ENCODE data around the gene STK17A. TPM values are rescaled to one million over a fixed set of nuclear protein-coding genes. Genes with fewer than 3 reads are reported as not detected.

STK17A gene
- total RNA-seq, 1 donor from 2014 or later = 44.8 TPM

GRCh38 chr7:43631559-43631958 lies 48.7 kb downstream of the STK17A start:
- Mint-ChIP-seq H3K9me3 (no peaks in the 10 kb centered on the region), H3K4me3 (peak overlapping the region; percentile 50), H3K4me1 (ENCODE audit: low read depth) (peaks cover 78% of the 10 kb centered on the region), H3K36me3 (ENCODE audit: low read depth) (peaks cover 63% of the 10 kb centered on the region), H3K27me3 (ENCODE audit: insufficient read depth) (no peaks in the 10 kb centered on the region), H3K27ac (peak overlapping the region; percentile 81)
- intact Hi-C loops (cut with micrococcal nuclease) = loop anchor here (2.0 kb wide), 2 partner anchors 17 to 19 kb away; no protein-coding TSS in a partner anchor
- no peak for DNase-seq (ENCODE audit: low spot score)

GRCh38 chr7:43632746-43633145 lies 49.8 kb downstream of the STK17A start:
- no peak for DNase-seq (ENCODE audit: low spot score)
- H3K4me1 Mint-ChIP-seq (ENCODE audit: low read depth) = peaks cover 81% of the 10 kb centered on the region
- no peaks in the 10 kb centered on the region for H3K9me3 Mint-ChIP-seq
- H3K27me3 Mint-ChIP-seq (ENCODE audit: insufficient read depth) = no peaks in the 10 kb centered on the region
- H3K36me3 Mint-ChIP-seq (ENCODE audit: low read depth) = peaks cover 67% of the 10 kb centered on the region
- intact Hi-C loops (cut with micrococcal nuclease) = no loop called here
- H3K27ac Mint-ChIP-seq = peak overlapping the region; percentile 79
- H3K4me3 Mint-ChIP-seq = no peak overlapping the region

- Mint-ChIP-seq H3K4me1 (ENCODE audit: low read depth) (peaks cover 78% of the 10 kb centered on the region), H3K4me3 (no peak overlapping the region), H3K9me3 (no peaks in the 10 kb centered on the region), H3K36me3 (ENCODE audit: low read depth) (peaks cover 69% of the 10 kb centered on the region), H3K27me3 (ENCODE audit: insufficient read depth) (no peaks in the 10 kb centered on the region), H3K27ac (peak overlapping the region; percentile 32)
- no peak for DNase-seq (ENCODE audit: low spot score)
- intact Hi-C loops (cut with micrococcal nuclease) = no loop called here
Observed at GRCh38 chr7:43634384-43634783, 51.5 kb downstream of the STK17A start.

GRCh38 chr7:43636093-43636492 lies 53.2 kb downstream of the STK17A start:
- Mint-ChIP-seq H3K36me3 (ENCODE audit: low read depth) (peaks cover 79% of the 10 kb centered on the region), H3K4me3 (no peak overlapping the region), H3K27me3 (ENCODE audit: insufficient read depth) (no peaks in the 10 kb centered on the region), H3K27ac (peak overlapping the region; percentile 14), H3K4me1 (ENCODE audit: low read depth) (peaks cover 78% of the 10 kb centered on the region), H3K9me3 (no peaks in the 10 kb centered on the region)
- intact Hi-C loops (cut with micrococcal nuclease) = no loop called here
- no peak for DNase-seq (ENCODE audit: low spot score)

GRCh38 chr7:43637114-43637806 lies 54.4 kb downstream of the STK17A start:
- Mint-ChIP-seq H3K4me3 (peak overlapping the region; percentile 17), H3K27me3 (ENCODE audit: insufficient read depth) (no peaks in the 10 kb centered on the region), H3K27ac (peak overlapping the region; percentile 87), H3K4me1 (ENCODE audit: low read depth) (peaks cover 69% of the 10 kb centered on the region), H3K9me3 (no peaks in the 10 kb centered on the region), H3K36me3 (ENCODE audit: low read depth) (peaks cover 73% of the 10 kb centered on the region)
- no peak for DNase-seq (ENCODE audit: low spot score)
- intact Hi-C loops (cut with micrococcal nuclease) = loop anchor here (1.0 kb wide), 1 partner anchor 10 kb away; no protein-coding TSS in a partner anchor

GRCh38 chr7:43639858-43640491 lies 57.1 kb downstream of the STK17A start:
- Mint-ChIP-seq H3K27ac (peak overlapping the region; percentile 11), H3K4me3 (no peak overlapping the region), H3K36me3 (ENCODE audit: low read depth) (peaks cover 76% of the 10 kb centered on the region), H3K9me3 (peaks cover 5% of the 10 kb centered on the region), H3K4me1 (ENCODE audit: low read depth) (peaks cover 72% of the 10 kb centered on the region), H3K27me3 (ENCODE audit: insufficient read depth) (no peaks in the 10 kb centered on the region)
- intact Hi-C loops (cut with micrococcal nuclease) = no loop called here
- no peak for DNase-seq (ENCODE audit: low spot score)

GRCh38 chr7:43640679-43641078 lies 57.8 kb downstream of the STK17A start:
- no peak overlapping the region for H3K27ac Mint-ChIP-seq
- H3K27me3 Mint-ChIP-seq (ENCODE audit: insufficient read depth) = no peaks in the 10 kb centered on the region
- H3K36me3 Mint-ChIP-seq (ENCODE audit: low read depth) = peaks cover 76% of the 10 kb centered on the region
- intact Hi-C loops (cut with micrococcal nuclease) = no loop called here
- peaks cover 5% of the 10 kb centered on the region for H3K9me3 Mint-ChIP-seq
- no peak for DNase-seq (ENCODE audit: low spot score)
- H3K4me3 Mint-ChIP-seq = no peak overlapping the region
- peaks cover 73% of the 10 kb centered on the region for H3K4me1 Mint-ChIP-seq (ENCODE audit: low read depth)

- intact Hi-C loops (cut with micrococcal nuclease) = no loop called here
- H3K4me3 Mint-ChIP-seq = no peak overlapping the region
- no peaks in the 10 kb centered on the region for H3K27me3 Mint-ChIP-seq (ENCODE audit: insufficient read depth)
- peaks cover 5% of the 10 kb centered on the region for H3K9me3 Mint-ChIP-seq
- H3K27ac Mint-ChIP-seq = peak overlapping the region; percentile 82
- peaks cover 73% of the 10 kb centered on the region for H3K36me3 Mint-ChIP-seq (ENCODE audit: low read depth)
- DNase-seq (ENCODE audit: low spot score) = no peak
- H3K4me1 Mint-ChIP-seq (ENCODE audit: low read depth) = peaks cover 73% of the 10 kb centered on the region
Observed at GRCh38 chr7:43642897-43643630, 60.2 kb downstream of the STK17A start.

- peaks cover 65% of the 10 kb centered on the region for H3K36me3 Mint-ChIP-seq (ENCODE audit: low read depth)
- intact Hi-C loops (cut with micrococcal nuclease) = no loop called here
- no peak overlapping the region for H3K4me3 Mint-ChIP-seq
- no peak for DNase-seq (ENCODE audit: low spot score)
- peaks cover 5% of the 10 kb centered on the region for H3K9me3 Mint-ChIP-seq
- H3K4me1 Mint-ChIP-seq (ENCODE audit: low read depth) = peaks cover 78% of the 10 kb centered on the region
- peak overlapping the region; percentile 82 for H3K27ac Mint-ChIP-seq
- no peaks in the 10 kb centered on the region for H3K27me3 Mint-ChIP-seq (ENCODE audit: insufficient read depth)
Observed at GRCh38 chr7:43643846-43644245, 60.9 kb downstream of the STK17A start.

GRCh38 chr7:43645699-43646226 lies 62.9 kb downstream of the STK17A start:
- H3K27me3 Mint-ChIP-seq (ENCODE audit: insufficient read depth) = no peaks in the 10 kb centered on the region
- peaks cover 86% of the 10 kb centered on the region for H3K4me1 Mint-ChIP-seq (ENCODE audit: low read depth)
- peak overlapping the region; percentile 77 for H3K27ac Mint-ChIP-seq
- intact Hi-C loops (cut with micrococcal nuclease) = no loop called here
- H3K9me3 Mint-ChIP-seq = peaks cover 5% of the 10 kb centered on the region
- H3K4me3 Mint-ChIP-seq = peak overlapping the region; percentile 27
- H3K36me3 Mint-ChIP-seq (ENCODE audit: low read depth) = peaks cover 49% of the 10 kb centered on the region
- no peak for DNase-seq (ENCODE audit: low spot score)

- H3K4me1 Mint-ChIP-seq (ENCODE audit: low read depth) = peaks cover 93% of the 10 kb centered on the region
- intact Hi-C loops (cut with micrococcal nuclease) = loop anchor here (1.0 kb wide), 1 partner anchor 9 kb away; no protein-coding TSS in a partner anchor
- H3K27ac Mint-ChIP-seq = peak overlapping the region; percentile 98
- DNase-seq (ENCODE audit: low spot score) = no peak
- H3K36me3 Mint-ChIP-seq (ENCODE audit: low read depth) = peaks cover 47% of the 10 kb centered on the region
- H3K9me3 Mint-ChIP-seq = peaks cover 5% of the 10 kb centered on the region
- peak overlapping the region; percentile 75 for H3K4me3 Mint-ChIP-seq
- no peaks in the 10 kb centered on the region for H3K27me3 Mint-ChIP-seq (ENCODE audit: insufficient read depth)
Observed at GRCh38 chr7:43646603-43647338, 63.9 kb downstream of the STK17A start.

- Mint-ChIP-seq H3K36me3 (ENCODE audit: low read depth) (peaks cover 47% of the 10 kb centered on the region), H3K27ac (peak overlapping the region; percentile 98), H3K4me3 (peak overlapping the region; percentile 75), H3K27me3 (ENCODE audit: insufficient read depth) (no peaks in the 10 kb centered on the region), H3K4me1 (ENCODE audit: low read depth) (peaks cover 97% of the 10 kb centered on the region), H3K9me3 (peaks cover 5% of the 10 kb centered on the region)
- DNase-seq (ENCODE audit: low spot score) = no peak
- intact Hi-C loops (cut with micrococcal nuclease) = loop anchor here (1.0 kb wide), 1 partner anchor 10 kb away; no protein-coding TSS in a partner anchor
Observed at GRCh38 chr7:43647339-43647672, 64.4 kb downstream of the STK17A start.

All from activated T-helper 1 cell treated with anti-CD3 and anti-CD28 coated beads, Interleukin-12 subunit alpha, Interleukin-12 subunit beta, Interleukin-2, Interleukin-4 antibody, amounts not matched to agents 30 ng/mL and 10 ng/mL and 1 ng/mL, durations not matched to agents 14 hours and 24 hours and 36 hours (primary cell).